Stimulated activated naive B cell treated with anti-CD40 and anti-IgM and Interleukin-4, amounts not matched to agents 10 μg/mL and 1 μg/mL and 100 μg/mL, for 72 hours (primary cell): ENCODE data around the gene KIF26A.
"Not testable (repeated sequence)": the region's sequence is repeated elsewhere in the genome, so short reads cannot be mapped to it uniquely, and the experiment has no call there.

Experiments
- ATAC-seq, 2 donors: fragments of 150-1000 bp; cut with Tn5 transposase; replicated peaks; 2 replicates each; pipeline ENCODE4 v1.10.0; 2021; ENCODE audit warnings: moderate library complexity in 1 of 2
- DNase-seq: peaks from one replicate; pipeline ENCODE4 v3.0.0; 2021
- H3K27ac Mint-ChIP-seq: one replicate; pipeline ENCODE4 v1.8.0; 2022; ENCODE audit warnings: mild to moderate bottlenecking, mixed read lengths
- H3K27me3 Mint-ChIP-seq, 2 donors: one replicate each; pipeline ENCODE4 v1.8.0; 2022; ENCODE audit warnings: mixed read lengths in 2 of 2
- H3K36me3 Mint-ChIP-seq, 2 donors: one replicate each; pipeline ENCODE4 v1.8.0; 2022; ENCODE audit warnings: mixed read lengths in 2 of 2, mild to moderate bottlenecking in 1 of 2
- H3K4me1 Mint-ChIP-seq, 2 donors: one replicate each; pipeline ENCODE4 v1.8.0; 2022; ENCODE audit warnings: mixed read lengths in 2 of 2, mild to moderate bottlenecking in 1 of 2
- H3K4me3 Mint-ChIP-seq, 2 donors: one replicate each; pipeline ENCODE4 v1.8.0; 2022; ENCODE audit warnings: mild to moderate bottlenecking in 2 of 2, mixed read lengths in 2 of 2, moderate library complexity in 1 of 2
- H3K9me3 Mint-ChIP-seq, 2 donors: one replicate each; pipeline ENCODE4 v1.8.0; 2022; ENCODE audit warnings: mixed read lengths in 2 of 2, mild to moderate bottlenecking in 1 of 2

KIF26A gene

GRCh38 chr14:104222396-104223036 is 84.1 kb downstream of the KIF26A start:
- Mint-ChIP-seq H3K27me3 (peaks cover 46 to 69% of the 10 kb centered on the region in 2 donors), H3K27ac (no peak overlapping the region), H3K4me3 (no peak overlapping the region), H3K36me3 (no peaks in the 10 kb centered on the region), H3K9me3 (no peaks in the 10 kb centered on the region), H3K4me1 (peaks cover 18 to 23% of the 10 kb centered on the region in 2 donors)
- no peak for ATAC-seq
- no peak for DNase-seq

DNA sequence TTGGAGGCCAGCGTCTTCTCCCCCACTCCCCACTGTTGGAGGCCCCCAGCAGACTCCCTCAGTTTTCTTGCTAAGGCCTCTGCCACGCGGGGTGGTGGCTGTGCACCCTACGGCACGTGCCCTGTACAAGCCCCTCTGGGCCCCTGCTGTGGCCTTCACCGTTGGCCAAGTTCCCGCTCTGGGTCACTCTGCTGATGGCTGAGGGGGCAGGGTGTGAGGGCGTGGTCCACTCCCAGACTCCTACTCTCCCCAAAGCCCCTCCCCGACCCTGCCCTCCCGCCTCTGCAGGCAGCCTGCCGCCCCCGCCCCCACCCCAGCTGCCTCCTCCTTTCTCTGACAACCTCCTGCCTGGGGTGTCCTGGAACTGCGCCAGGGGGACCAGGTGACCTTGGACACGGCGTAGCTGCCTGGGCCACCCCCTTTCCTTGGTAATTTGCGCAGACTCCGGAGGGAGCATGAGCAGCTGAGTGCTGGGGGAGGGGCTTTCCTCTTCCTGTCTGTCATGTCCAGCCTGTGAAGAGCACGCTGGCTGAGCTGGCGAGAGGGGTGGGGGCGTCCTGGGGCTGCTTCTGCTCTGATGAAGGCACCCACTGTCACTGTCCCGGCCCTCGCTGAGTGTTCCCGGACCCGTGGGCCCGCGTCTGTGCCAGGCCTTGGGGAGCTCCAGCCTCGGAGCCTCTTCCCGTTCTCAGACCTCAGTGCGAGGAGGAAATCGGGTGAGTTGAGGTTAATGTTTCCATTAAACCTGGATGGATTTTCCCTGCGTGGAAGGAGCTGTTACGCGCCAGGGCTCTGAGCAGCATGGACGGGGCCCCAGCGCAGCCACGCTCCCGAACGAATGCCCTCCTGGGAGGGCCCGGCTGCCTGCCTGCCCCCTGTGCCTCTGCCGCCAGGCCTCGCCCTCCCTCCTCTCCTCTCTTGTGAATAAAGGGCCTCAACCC is 85.0 kb downstream of the KIF26A start:
- Mint-ChIP-seq H3K4me1 (peaks cover 21 to 23% of the 10 kb centered on the region in 2 donors), H3K9me3 (peaks cover 1 to 4% of the 10 kb centered on the region in 2 donors), H3K27ac (no peak overlapping the region), H3K27me3 (peaks cover 46 to 69% of the 10 kb centered on the region in 2 donors), H3K36me3 (no peaks in the 10 kb centered on the region), H3K4me3 (no peak overlapping the region)
- ATAC-seq (no peak), DNase-seq (no peak)

GRCh38 chr14:104224131-104224505 is 85.7 kb downstream of the KIF26A start:
- Mint-ChIP-seq H3K9me3 (peaks cover 1 to 4% of the 10 kb centered on the region in 2 donors), H3K4me1 (peaks cover 21 to 23% of the 10 kb centered on the region in 2 donors), H3K4me3 (no peak overlapping the region), H3K36me3 (no peaks in the 10 kb centered on the region), H3K27me3 (peaks cover 46 to 62% of the 10 kb centered on the region in 2 donors), H3K27ac (no peak overlapping the region)
- no peak for ATAC-seq
- no peak for DNase-seq

DNA sequence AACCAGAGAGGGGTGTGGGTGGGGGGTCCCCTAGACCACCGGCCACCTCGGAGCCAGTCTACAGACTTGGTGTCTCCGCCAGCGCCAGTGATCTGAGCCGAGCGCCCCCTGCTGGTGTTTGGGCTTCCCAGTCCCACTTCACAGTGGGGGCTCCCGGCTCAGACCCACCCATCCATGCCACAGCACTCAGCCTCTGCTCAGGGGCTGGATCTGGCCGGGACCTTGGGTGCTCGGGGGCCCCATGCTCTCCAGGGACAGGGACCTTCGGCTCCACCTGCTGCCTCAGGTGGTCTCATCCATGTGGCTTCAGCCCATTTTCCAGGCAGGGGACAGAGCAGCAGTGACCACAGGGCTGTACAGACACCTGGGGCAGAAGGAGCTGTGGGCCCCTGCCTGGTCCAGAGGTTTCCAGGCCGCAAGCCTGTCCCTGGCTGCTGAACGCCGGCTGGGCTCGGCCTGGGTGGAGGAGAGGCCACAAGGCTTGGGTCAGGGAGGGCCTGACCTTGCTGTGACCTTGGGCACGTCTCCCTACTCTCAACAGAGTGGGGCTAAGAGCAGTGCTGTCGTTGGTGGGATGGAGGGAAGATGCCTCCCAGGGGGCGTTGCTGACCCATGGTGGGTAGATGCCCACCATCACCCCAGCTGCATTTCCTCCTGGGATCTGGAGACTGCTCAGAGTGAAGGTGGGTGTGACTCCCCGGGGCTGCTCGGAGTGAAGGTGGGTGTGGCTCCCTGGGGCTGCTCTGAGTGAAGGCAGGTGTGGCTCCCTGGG is 86.3 kb downstream of the KIF26A start:
- no peak for DNase-seq
- Mint-ChIP-seq H3K9me3 (peaks cover 1 to 4% of the 10 kb centered on the region in 2 donors), H3K27me3 (peaks cover 46 to 62% of the 10 kb centered on the region in 2 donors), H3K4me1 (peaks cover 21 to 23% of the 10 kb centered on the region in 2 donors), H3K36me3 (no peaks in the 10 kb centered on the region), H3K27ac (peak overlapping the region; percentile 37), H3K4me3 (no peak overlapping the region)
- ATAC-seq = no peak

GRCh38 chr14:104225278-104226190 is 87.1 kb downstream of the KIF26A start:
- ATAC-seq, H3K4me3 Mint-ChIP-seq, H3K27ac Mint-ChIP-seq, DNase-seq, H3K36me3 Mint-ChIP-seq, H3K9me3 Mint-ChIP-seq: not testable (repeated sequence)
- Mint-ChIP-seq H3K4me1 (peaks cover 21 to 23% of the 10 kb centered on the region in 2 donors), H3K27me3 (peaks cover 46 to 56% of the 10 kb centered on the region in 2 donors)

GRCh38 chr14:104226421-104227383 is 88.3 kb downstream of the KIF26A start:
- no peak for ATAC-seq
- Mint-ChIP-seq H3K9me3 (peaks cover 1 to 4% of the 10 kb centered on the region in 2 donors), H3K36me3 (no peaks in the 10 kb centered on the region), H3K4me1 (peaks cover 21 to 23% of the 10 kb centered on the region in 2 donors), H3K27me3 (peaks cover 39 to 45% of the 10 kb centered on the region in 2 donors), H3K27ac (no peak overlapping the region), H3K4me3 (no peak overlapping the region)
- DNase-seq = no peak

- Mint-ChIP-seq H3K4me3 (no peak overlapping the region), H3K27me3 (peaks cover 29 to 34% of the 10 kb centered on the region in 2 donors), H3K9me3 (peaks cover 1 to 4% of the 10 kb centered on the region in 2 donors), H3K27ac (no peak overlapping the region), H3K4me1 (peaks cover 21 to 23% of the 10 kb centered on the region in 2 donors), H3K36me3 (no peaks in the 10 kb centered on the region)
- peak; percentile 77 to 86 for ATAC-seq
- no peak for DNase-seq
These were observed 89.4 kb downstream of the KIF26A start for GRCh38 chr14:104227806-104228205.

GRCh38 chr14:104228221-104228620 is 89.8 kb downstream of the KIF26A start:
- H3K4me1 Mint-ChIP-seq = peaks cover 21 to 23% of the 10 kb centered on the region in 2 donors
- ATAC-seq = no peak
- no peak overlapping the region for H3K4me3 Mint-ChIP-seq
- no peak overlapping the region for H3K27ac Mint-ChIP-seq
- no peak for DNase-seq
- H3K36me3 Mint-ChIP-seq = no peaks in the 10 kb centered on the region
- peaks cover 1 to 4% of the 10 kb centered on the region in 2 donors for H3K9me3 Mint-ChIP-seq
- peaks cover 29% of the 10 kb centered on the region in 2 donors for H3K27me3 Mint-ChIP-seq

DNA sequence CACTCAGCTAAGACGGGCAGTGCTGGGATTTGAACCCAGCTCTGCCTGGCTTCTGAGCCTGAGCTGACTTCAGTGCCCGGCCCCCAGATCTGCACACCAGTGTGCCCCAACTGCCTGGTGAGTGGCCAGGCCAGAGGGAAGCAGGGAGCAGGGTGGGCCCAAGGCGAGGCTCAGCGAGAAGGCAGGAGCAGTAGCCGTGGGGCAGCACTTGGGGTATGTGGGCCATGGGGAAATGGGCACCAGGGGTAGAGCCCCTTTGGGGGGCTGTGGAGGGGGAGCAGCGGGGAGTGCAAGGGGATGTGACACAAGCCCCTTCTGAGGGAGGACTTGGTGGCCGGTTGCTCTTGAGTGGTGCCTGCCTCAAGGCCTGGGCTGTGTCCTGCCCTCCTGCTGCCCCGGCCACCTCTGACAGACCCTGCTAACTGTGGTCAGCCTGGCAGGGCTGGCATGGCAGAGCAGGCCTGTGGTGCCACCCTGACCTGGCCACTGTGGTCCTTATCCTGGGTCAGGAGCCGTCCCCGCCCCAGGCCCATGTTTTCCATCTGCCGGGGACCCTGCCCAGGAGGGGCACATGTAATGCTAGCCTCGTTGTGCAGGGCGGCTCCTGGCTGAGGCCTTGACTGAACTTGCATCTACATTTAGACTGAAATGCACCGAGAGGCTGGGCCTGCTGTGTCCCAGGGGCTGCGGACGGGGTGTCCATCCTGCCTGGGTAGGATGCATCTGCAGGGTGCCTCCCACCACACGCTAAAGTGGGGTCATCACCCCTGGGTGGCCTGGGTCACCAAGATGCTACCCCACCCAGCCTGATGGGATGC is 90.5 kb downstream of the KIF26A start:
- peaks cover 18 to 19% of the 10 kb centered on the region in 2 donors for H3K4me1 Mint-ChIP-seq
- H3K27me3 Mint-ChIP-seq = peaks cover 22 to 26% of the 10 kb centered on the region in 2 donors
- no peak overlapping the region for H3K27ac Mint-ChIP-seq
- no peak overlapping the region for H3K4me3 Mint-ChIP-seq
- H3K36me3 Mint-ChIP-seq = no peaks in the 10 kb centered on the region
- ATAC-seq = no peak
- peaks cover 4 to 6% of the 10 kb centered on the region in 2 donors for H3K9me3 Mint-ChIP-seq
- DNase-seq = no peak

- H3K36me3 Mint-ChIP-seq = no peaks in the 10 kb centered on the region
- no peak overlapping the region for H3K27ac Mint-ChIP-seq
- no peak overlapping the region for H3K4me3 Mint-ChIP-seq
- H3K4me1 Mint-ChIP-seq = peaks cover 13 to 14% of the 10 kb centered on the region in 2 donors
- DNase-seq (no peak), ATAC-seq (no peak)
- H3K27me3 Mint-ChIP-seq = peaks cover 16 to 20% of the 10 kb centered on the region in 2 donors
- peaks cover 4 to 6% of the 10 kb centered on the region in 2 donors for H3K9me3 Mint-ChIP-seq
These were observed 91.2 kb downstream of the KIF26A start for GRCh38 chr14:104229534-104230055.

DNA sequence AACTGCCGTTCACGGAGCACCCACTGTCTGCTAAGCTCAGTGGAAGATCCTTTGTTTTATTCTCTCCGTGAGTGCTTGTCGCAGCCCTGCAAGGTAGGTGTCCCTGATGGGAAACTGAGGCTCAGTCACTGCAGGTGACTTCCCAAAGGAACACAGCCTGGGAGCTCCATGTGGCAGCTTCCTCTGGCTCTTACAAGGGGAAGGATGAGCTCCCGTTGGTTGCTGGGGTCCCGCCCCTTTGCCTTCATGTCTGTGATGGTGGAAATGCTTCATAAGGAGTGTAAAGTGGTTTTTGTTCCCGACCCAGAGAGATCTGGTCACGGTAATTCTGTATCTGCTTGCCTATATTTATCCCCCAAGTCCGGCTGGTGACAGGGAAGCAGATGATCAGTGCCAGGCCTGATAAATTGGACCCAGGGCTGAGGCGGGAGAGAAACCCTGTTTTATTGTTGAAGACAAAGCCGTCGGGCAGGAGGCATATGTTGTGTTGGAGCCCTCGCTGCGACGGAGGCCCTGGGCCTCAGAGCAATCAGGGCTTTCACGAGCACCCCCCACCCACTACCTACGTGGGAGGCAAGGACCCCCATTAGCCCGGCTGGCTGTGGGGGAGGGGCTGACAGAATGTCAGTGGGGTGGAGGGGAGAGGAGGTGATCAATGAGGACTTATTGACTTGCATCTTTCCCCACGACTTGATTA is 91.9 kb downstream of the KIF26A start:
- H3K27me3 Mint-ChIP-seq = peaks cover 9 to 13% of the 10 kb centered on the region in 2 donors
- H3K4me3 Mint-ChIP-seq = no peak overlapping the region
- H3K27ac Mint-ChIP-seq = no peak overlapping the region
- no peaks in the 10 kb centered on the region for H3K36me3 Mint-ChIP-seq
- no peak for DNase-seq
- peaks cover 5 to 6% of the 10 kb centered on the region in 2 donors for H3K9me3 Mint-ChIP-seq
- no peak for ATAC-seq
- H3K4me1 Mint-ChIP-seq = peaks cover 6 to 9% of the 10 kb centered on the region in 2 donors
